Fibroblast of gingiva (primary cell): ENCODE measurements around the gene SBF2.
"Not testable (repeated sequence)": the region's sequence is repeated elsewhere in the genome, so short reads cannot be mapped to it uniquely, and the experiment has no call there.

Experiments used
- DNase-seq: peaks from one replicate; pipeline ENCODE4 v3.0.0-alpha.2; 2011; ENCODE audit warnings: low read depth

The SBF2 gene

DNA sequence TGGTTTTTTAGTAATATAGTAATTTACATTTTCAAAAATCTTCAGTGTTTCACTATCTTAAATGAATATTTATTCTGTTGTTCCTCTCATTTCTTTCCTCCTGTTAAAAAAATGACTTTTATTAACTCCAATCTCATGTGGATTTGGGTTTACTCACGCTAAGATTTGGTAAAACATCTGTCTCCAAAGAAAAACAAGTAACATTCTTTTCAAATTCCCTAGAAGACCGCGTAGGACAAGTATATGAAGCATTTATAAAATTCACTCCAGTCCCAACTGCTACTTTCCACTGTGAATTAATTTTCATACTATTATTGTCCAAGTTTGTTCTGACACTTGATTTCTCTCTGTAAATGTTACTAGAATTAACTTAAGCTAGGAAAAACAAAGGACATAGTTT is 26.2 kb downstream of the SBF2 start:
- DNase-seq: peak; percentile 11

DNA sequence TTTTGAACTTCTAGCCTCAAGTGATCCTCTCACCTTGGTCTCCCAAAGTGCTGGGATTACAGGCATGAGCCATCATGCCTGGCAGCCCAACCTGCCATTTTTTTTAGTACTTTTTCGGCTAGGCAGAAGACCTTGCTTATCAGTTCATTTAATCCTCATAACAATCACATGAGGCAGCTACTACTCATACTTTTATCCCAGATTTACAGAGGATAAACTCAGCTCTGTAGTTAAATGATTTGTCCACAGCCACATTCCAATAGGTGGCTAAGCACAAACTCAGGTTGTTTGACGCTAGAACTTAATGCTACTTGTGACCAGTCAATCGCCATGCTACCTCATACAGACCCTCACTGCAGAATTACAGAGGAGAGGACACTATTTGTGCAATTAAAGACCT is 28.1 kb downstream of the SBF2 start:
- DNase-seq: no peak

- DNase-seq: not testable (repeated sequence)
Measured at GRCh38 chr11:10264716-10265115, 29.3 kb downstream of the SBF2 start.

DNA sequence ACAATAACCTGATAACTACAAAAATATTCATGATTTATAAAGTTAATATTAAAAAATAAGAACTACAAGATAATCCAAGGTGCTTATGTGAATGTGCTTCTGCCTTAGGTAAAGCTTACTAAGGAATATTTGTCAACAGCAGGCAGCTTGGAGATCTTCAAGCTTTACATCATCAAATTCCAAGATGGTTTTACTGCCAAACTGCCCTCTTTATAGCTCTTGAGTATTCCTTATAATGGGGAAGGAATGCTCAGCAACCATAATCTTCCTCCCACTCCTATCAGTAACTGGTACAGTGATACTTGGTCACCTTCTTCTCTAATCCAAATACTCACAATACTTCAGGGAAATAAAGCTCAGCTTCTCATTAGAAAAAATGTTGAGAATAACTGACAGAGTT is 30.1 kb downstream of the SBF2 start:
- peak; percentile 24 for DNase-seq

GRCh38 chr11:10261821-10262220 is 32.2 kb downstream of the SBF2 start:
- no peak for DNase-seq

GRCh38 chr11:10257478-10257877 is 36.5 kb downstream of the SBF2 start:
- DNase-seq: no peak

- no peak for DNase-seq
Measured at GRCh38 chr11:10255388-10256125, 38.5 kb downstream of the SBF2 start.

DNA sequence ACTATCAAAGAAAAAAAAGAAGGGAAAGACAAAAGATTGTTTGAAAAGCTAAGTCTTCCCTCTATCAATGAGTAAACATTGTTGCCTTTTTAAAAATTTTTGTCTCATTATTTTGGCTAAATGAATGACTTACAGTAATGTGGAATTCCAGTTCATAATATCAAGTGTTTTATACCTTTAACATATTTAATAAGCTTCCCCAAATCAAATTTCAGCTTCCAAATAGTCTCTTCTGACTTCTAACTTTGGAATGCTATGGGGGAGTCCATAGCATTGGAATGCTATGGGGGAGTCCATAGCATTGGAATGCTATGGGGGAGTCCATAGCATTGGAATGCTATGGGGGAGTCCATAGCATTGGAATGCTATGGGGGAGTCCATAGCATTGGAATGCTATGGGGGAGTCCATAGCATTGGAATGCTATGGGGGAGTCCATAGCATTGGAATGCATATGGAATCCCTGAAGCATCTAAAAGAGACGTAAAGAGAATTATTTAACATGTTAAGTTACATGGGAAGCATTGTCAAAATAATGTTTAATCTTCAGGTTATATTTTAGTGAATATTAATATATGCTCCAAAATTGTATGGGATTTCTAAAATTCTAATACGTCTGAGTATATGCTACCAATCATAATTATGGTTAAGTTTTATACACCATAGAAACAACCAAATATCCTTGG is 44.4 kb downstream of the SBF2 start:
- DNase-seq: not testable (repeated sequence)

DNA sequence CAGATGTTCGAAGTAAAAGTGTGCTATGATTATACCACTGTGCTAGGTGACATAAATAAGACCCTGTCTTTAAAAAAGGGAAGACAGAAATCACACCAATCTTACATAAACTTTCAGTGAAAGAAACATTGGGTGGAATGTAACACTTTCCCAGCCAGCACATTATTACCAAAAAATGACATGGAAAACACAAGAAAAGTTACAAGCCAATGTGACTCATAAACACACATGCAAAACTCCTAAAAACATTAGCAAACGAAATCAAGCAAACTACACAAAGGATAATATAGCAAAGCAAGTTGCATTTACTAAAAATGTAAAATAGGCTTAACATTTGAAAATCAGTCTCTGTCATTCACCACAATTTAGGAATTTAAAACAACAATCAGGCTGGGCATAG is 47.0 kb downstream of the SBF2 start:
- no peak for DNase-seq

- no peak for DNase-seq
Measured at GRCh38 chr11:10243896-10244575, 50.0 kb downstream of the SBF2 start.

- DNase-seq: no peak
Measured at GRCh38 chr11:10236840-10237239, 57.2 kb downstream of the SBF2 start.

GRCh38 chr11:10233581-10233980 is 60.4 kb downstream of the SBF2 start:
- peak; percentile 30 for DNase-seq

DNA sequence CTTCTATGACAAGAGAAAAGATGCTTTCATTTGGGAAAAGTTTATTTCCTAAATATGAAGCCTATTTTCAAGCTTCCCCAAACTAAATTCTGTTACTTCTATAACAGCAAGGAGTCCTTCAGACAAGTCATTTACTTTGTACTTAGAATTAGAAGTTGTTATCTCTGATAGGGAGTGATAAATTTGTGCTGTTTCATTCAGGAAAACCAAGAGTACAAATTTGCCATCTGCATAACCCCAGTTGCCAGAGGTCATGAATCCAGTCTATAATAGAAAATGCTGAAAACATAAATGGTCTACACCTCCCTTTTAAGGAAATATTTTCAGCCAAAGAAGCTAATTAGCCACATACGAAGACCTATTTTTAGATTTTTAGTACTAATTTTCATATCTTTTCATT is 61.3 kb downstream of the SBF2 start:
- DNase-seq: no peak

DNA sequence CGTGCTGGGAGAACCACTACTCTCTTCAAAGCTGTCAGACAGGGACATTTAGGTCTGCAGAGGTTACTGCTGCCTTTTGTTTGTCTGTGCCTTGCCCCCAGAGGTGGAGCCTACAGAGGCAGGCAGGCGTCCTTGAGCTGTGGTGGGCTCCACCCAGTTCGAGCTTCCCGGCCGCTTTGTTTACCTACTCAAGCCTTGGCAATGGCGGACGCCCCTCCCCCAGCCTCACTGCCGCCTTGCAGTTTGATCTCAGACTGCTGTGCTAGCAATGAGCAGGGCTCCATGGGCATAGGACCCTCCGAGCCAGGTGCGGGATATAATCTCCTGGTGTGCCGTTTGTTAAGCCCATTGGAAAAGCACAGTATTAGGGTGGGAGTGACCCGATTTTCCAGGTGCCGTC is 62.2 kb downstream of the SBF2 start:
- not testable (repeated sequence) for DNase-seq

DNA sequence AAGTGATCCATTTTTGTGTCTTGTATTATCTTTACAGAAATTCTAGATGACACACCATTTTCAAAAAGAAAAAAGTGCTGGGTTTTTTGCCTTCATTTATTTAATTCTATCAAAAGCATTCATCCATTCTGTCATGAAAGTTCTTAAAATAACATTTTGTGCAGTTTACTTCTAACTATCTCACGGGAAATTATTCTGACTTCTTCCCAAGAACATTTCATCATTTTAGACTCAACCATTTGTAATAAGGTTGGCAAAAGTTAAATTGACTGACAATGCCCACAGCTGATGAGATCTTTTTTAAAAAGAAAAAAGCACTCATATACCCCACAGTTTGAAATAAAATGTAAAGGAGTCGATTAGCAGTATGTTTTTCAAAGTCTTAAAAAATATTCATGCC is 68.5 kb downstream of the SBF2 start:
- peak; percentile 45 for DNase-seq

- DNase-seq: no peak
Measured at GRCh38 chr11:10222399-10222798, 71.6 kb downstream of the SBF2 start.

GRCh38 chr11:10221342-10221741 is 72.7 kb downstream of the SBF2 start:
- DNase-seq: no peak

GRCh38 chr11:10211470-10211869 is 82.5 kb downstream of the SBF2 start:
- DNase-seq: no peak

- DNase-seq: no peak
Measured at GRCh38 chr11:10209326-10209725, 84.7 kb downstream of the SBF2 start.

- peak; percentile 30 for DNase-seq
Measured at GRCh38 chr11:10208131-10208575, 85.9 kb downstream of the SBF2 start.

GRCh38 chr11:10205928-10206327 is 88.1 kb downstream of the SBF2 start:
- DNase-seq: no peak

- no peak for DNase-seq
Measured at GRCh38 chr11:10204021-10204420, 90.0 kb downstream of the SBF2 start.

DNA sequence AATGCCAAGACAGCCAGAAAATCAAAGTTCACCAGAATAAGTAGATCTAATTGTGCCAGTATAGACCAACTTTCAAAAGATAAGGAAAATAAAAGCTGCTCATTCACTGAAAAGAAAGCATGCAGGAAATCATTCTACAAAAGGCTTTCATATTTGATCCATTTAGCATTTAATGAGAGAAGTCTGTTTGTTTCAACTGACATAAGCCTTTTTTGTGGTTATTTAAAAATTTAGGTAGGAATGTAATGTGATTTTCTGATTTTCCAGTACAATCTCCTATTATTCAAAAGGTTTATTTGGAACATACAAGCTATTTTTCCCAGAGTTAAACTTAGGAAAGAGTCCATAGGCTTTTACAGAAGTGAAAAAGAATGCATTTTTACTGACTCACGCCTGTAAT is 92.7 kb downstream of the SBF2 start:
- no peak for DNase-seq
